Measurements from ENCODE around the gene TMEM63B.
"Not testable (repeated sequence)": the region's sequence is repeated elsewhere in the genome, so short reads cannot be mapped to it uniquely, and the experiment has no call there.

Gene TMEM63B

GRCh38 chr6:44082872-44083321 is 44.5 kb upstream of the TMEM63B start:
- no peak for TF ChIP-seq CTCF (conservative IDR thresholded peaks at IDR 0.05)
- no peak for TF ChIP-seq ZFX (IDR thresholded peaks at IDR 0.05)
- H3K27ac ChIP-seq, result no peak overlapping the region

GRCh38 chr6:44084231-44085014 is 42.9 kb upstream of the TMEM63B start:
- H3K27ac ChIP-seq, result no peak overlapping the region; the same call in 1 of the 2 replicates
- TF ChIP-seq CTCF (conservative IDR thresholded peaks at IDR 0.05) (no peak), ZFX (IDR thresholded peaks at IDR 0.05) (no peak)

- no peak for TF ChIP-seq CTCF (conservative IDR thresholded peaks at IDR 0.05)
- TF ChIP-seq ZFX (IDR thresholded peaks at IDR 0.05), result no peak
- H3K27ac ChIP-seq, result no peak overlapping the region
Measured at GRCh38 chr6:44085219-44085618, 42.1 kb upstream of the TMEM63B start.

- peak overlapping the region; percentile 15 for H3K27ac ChIP-seq
- TF ChIP-seq CTCF (conservative IDR thresholded peaks at IDR 0.05) (no peak), ZFX (IDR thresholded peaks at IDR 0.05) (no peak)
Measured at GRCh38 chr6:44086931-44087574, 40.3 kb upstream of the TMEM63B start.

- peak overlapping the region; percentile 15 for H3K27ac ChIP-seq
- TF ChIP-seq ZFX (IDR thresholded peaks at IDR 0.05) (no peak), CTCF (conservative IDR thresholded peaks at IDR 0.05) (no peak)
Measured at GRCh38 chr6:44087623-44088022, 39.7 kb upstream of the TMEM63B start.

GRCh38 chr6:44088827-44089590 is 38.3 kb upstream of the TMEM63B start:
- no peak for TF ChIP-seq ZFX (IDR thresholded peaks at IDR 0.05)
- no peak for TF ChIP-seq CTCF (conservative IDR thresholded peaks at IDR 0.05)

GRCh38 chr6:44090465-44090864 is 36.9 kb upstream of the TMEM63B start:
- H3K27ac ChIP-seq, result no peak overlapping the region
- TF ChIP-seq ZFX (IDR thresholded peaks at IDR 0.05) (no peak), CTCF (conservative IDR thresholded peaks at IDR 0.05) (no peak)

More at GRCh38 chr6:44088827-44089590, 38.3 kb upstream of the TMEM63B start:
- no peak overlapping the region for H3K27ac ChIP-seq

- not testable (repeated sequence) for H3K27ac ChIP-seq
Measured at GRCh38 chr6:44091356-44091755, 36.0 kb upstream of the TMEM63B start.
